Measurements from ENCODE around the gene GABRR1. TPM values are rescaled to one million over a fixed set of nuclear protein-coding genes. Genes with fewer than 3 reads are reported as not detected.

The GABRR1 gene
- total RNA-seq, 3 donors from 2014 or later (not counting 1 experiment from before 2014, with no cell fraction given): 0.07 TPM; not detected in 2

DNA sequence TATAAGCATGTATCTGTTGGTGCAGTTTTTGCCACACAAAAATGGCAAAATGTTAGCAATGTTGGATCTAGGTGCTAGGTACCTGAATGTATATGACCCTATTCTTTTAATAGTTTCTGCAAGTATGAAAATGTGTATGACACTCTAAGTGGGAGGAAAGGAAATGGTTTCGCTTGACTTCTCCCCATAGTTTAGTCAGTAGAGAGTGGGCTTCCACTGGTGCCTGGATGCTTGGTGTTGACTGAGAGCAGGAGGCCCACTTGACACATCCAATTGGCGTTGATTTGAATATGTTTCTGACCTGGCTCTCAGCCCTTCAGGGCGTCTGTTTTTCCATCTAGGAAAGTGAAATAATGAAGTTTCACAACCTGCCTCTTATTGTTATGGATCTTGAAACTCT lies 41.8 kb upstream of the GABRR1 start:
- intact Hi-C loops (cut with micrococcal nuclease): no loop called here
- Histone ChIP-seq H3K27me3 (ENCODE audit: control insufficient read depth, insufficient read depth, low read length) (no peaks in the 10 kb centered on the region), H3K4me1 (ENCODE audit: control insufficient read depth, insufficient read depth, low read length) (no peaks in the 10 kb centered on the region), H3K9me3 (ENCODE audit: control insufficient read depth, insufficient read depth, low read length) (no peaks in the 10 kb centered on the region), H3K4me3 (ENCODE audit: low read length) (no peak overlapping the region), H3K36me3 (ENCODE audit: control insufficient read depth, insufficient read depth, low read length) (no peaks in the 10 kb centered on the region), H3K27ac (ENCODE audit: low read length) (no peak overlapping the region)
- Mint-ChIP-seq H3K4me3 (no peak overlapping the region), H3K27ac (no peak overlapping the region), H3K36me3 (no peaks in the 10 kb centered on the region), H3K4me1 (no peaks in the 10 kb centered on the region), H3K27me3 (ENCODE audit: low read depth in 2 of 2) (no peaks in the 10 kb centered on the region), H3K9me3 (no peaks in the 10 kb centered on the region)
- 81% methylated on average over 2 of the region's 3 CpGs for WGBS (ENCODE audit: insufficient coverage)
- ATAC-seq (no peak), DNase-seq (no peak)
- TF ChIP-seq, protein P1, sequence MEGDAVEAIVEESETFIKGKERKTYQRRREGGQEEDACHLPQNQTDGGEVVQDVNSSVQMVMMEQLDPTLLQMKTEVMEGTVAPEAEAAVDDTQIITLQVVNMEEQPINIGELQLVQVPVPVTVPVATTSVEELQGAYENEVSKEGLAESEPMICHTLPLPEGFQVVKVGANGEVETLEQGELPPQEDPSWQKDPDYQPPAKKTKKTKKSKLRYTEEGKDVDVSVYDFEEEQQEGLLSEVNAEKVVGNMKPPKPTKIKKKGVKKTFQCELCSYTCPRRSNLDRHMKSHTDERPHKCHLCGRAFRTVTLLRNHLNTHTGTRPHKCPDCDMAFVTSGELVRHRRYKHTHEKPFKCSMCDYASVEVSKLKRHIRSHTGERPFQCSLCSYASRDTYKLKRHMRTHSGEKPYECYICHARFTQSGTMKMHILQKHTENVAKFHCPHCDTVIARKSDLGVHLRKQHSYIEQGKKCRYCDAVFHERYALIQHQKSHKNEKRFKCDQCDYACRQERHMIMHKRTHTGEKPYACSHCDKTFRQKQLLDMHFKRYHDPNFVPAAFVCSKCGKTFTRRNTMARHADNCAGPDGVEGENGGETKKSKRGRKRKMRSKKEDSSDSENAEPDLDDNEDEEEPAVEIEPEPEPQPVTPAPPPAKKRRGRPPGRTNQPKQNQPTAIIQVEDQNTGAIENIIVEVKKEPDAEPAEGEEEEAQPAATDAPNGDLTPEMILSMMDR (IDR thresholded peaks at IDR 0.05): no peak

DNA sequence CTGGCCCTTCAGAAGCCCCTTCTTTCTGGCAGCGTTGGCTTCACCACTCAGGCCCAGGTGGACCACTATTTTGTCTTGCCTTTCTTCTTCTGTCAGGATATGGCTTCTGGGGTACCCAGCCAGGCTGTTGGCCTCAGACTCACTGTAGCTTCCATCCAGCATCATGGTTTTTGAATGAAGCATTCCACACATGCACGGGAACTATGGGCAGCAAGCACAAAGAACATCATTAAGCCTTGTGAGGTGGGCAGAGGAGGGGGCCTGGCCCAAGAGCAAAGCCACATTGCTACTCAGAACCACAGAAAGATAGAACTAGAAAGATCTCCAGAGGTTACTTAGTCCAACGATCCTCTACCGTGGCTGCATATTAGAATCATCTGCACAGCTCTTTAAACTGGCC lies 40.6 kb upstream of the GABRR1 start:
- no peaks in the 10 kb centered on the region for H3K36me3 ChIP-seq (ENCODE audit: control insufficient read depth, insufficient read depth, low read length)
- DNase-seq (no peak), ATAC-seq (no peak)
- no peaks in the 10 kb centered on the region for H3K9me3 Mint-ChIP-seq
- H3K4me3 ChIP-seq (ENCODE audit: low read length): no peak overlapping the region
- H3K27me3 ChIP-seq (ENCODE audit: control insufficient read depth, insufficient read depth, low read length): no peaks in the 10 kb centered on the region
- H3K4me1 ChIP-seq (ENCODE audit: control insufficient read depth, insufficient read depth, low read length): no peaks in the 10 kb centered on the region
- no peak overlapping the region for H3K4me3 Mint-ChIP-seq
- H3K27ac ChIP-seq (ENCODE audit: low read length): no peak overlapping the region
- H3K27me3 Mint-ChIP-seq (ENCODE audit: low read depth in 2 of 2): peaks cover 0 to 4% of the 10 kb centered on the region in 2 donors
- TF ChIP-seq, protein P1 (IDR thresholded peaks at IDR 0.05): no peak
- H3K9me3 ChIP-seq (ENCODE audit: control insufficient read depth, insufficient read depth, low read length): no peaks in the 10 kb centered on the region
- no peak overlapping the region for H3K27ac Mint-ChIP-seq
- H3K4me1 Mint-ChIP-seq: no peaks in the 10 kb centered on the region
- no peaks in the 10 kb centered on the region for H3K36me3 Mint-ChIP-seq
- WGBS (ENCODE audit: insufficient coverage): 87% methylated on average over 4 of the region's 4 CpGs
- intact Hi-C loops (cut with micrococcal nuclease): no loop called here

DNA sequence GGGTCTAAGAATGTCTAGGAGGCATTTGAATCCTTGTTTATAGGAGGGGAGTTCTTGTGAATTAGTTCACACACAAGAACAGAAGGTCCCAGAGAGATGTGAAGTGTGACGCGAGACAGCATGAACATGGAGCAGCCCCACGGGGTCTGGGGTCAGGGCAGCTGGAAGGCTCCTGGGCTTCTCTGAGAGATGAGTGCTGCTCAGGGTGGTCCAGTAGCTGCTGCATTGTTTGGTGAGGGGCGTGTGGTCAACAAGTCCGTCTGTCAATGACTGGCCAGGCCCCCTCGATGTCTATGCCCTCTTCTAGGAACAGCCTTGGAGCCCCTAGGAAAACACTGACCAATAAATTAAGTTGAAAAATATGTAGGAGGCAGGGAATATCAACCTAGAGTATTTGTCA lies 40.2 kb upstream of the GABRR1 start:
- Mint-ChIP-seq H3K27ac (no peak overlapping the region), H3K4me1 (no peaks in the 10 kb centered on the region), H3K9me3 (no peaks in the 10 kb centered on the region), H3K27me3 (ENCODE audit: low read depth in 2 of 2) (peaks cover 0 to 4% of the 10 kb centered on the region in 2 donors), H3K4me3 (no peak overlapping the region), H3K36me3 (no peaks in the 10 kb centered on the region)
- no peak for ATAC-seq
- Histone ChIP-seq H3K27ac (ENCODE audit: low read length) (no peak overlapping the region), H3K27me3 (ENCODE audit: control insufficient read depth, insufficient read depth, low read length) (no peaks in the 10 kb centered on the region), H3K9me3 (ENCODE audit: control insufficient read depth, insufficient read depth, low read length) (no peaks in the 10 kb centered on the region), H3K4me1 (ENCODE audit: control insufficient read depth, insufficient read depth, low read length) (no peaks in the 10 kb centered on the region), H3K36me3 (ENCODE audit: control insufficient read depth, insufficient read depth, low read length) (no peaks in the 10 kb centered on the region), H3K4me3 (ENCODE audit: low read length) (no peak overlapping the region)
- 95% methylated on average over 6 of the region's 6 CpGs for WGBS (ENCODE audit: insufficient coverage)
- intact Hi-C loops (cut with micrococcal nuclease): no loop called here
- no peak for DNase-seq
- TF ChIP-seq, protein P1 (IDR thresholded peaks at IDR 0.05): no peak

DNA sequence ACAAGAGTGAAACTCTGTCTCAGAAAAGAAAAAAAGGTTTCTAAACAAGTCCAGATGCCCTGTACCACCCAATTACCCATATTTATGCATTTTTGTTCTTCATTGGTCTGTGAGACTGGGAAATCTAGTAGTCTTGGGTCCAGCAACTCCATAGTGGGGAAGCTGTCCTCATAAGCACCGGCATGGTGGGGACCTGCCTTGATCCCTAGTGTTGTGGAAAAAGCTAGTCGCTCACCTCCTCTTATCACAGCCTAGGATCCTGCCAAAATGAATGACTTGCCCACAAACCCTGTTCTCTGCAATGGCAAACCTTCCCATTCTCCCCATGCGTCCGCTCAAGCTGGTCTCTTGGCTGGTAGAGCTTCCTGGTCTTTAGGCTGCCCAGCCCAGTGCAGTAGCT lies 38.3 kb upstream of the GABRR1 start:
- Histone ChIP-seq H3K36me3 (ENCODE audit: control insufficient read depth, insufficient read depth, low read length) (no peaks in the 10 kb centered on the region), H3K4me3 (ENCODE audit: low read length) (no peak overlapping the region), H3K9me3 (ENCODE audit: control insufficient read depth, insufficient read depth, low read length) (no peaks in the 10 kb centered on the region), H3K4me1 (ENCODE audit: control insufficient read depth, insufficient read depth, low read length) (no peaks in the 10 kb centered on the region), H3K27me3 (ENCODE audit: control insufficient read depth, insufficient read depth, low read length) (no peaks in the 10 kb centered on the region), H3K27ac (ENCODE audit: low read length) (no peak overlapping the region)
- TF ChIP-seq, protein P1 (IDR thresholded peaks at IDR 0.05): no peak
- Mint-ChIP-seq H3K4me3 (no peak overlapping the region), H3K4me1 (no peaks in the 10 kb centered on the region), H3K9me3 (no peaks in the 10 kb centered on the region), H3K27ac (no peak overlapping the region), H3K36me3 (no peaks in the 10 kb centered on the region), H3K27me3 (ENCODE audit: low read depth in 2 of 2) (peaks cover 0 to 10% of the 10 kb centered on the region in 2 donors)
- intact Hi-C loops (cut with micrococcal nuclease): no loop called here
- no peak for DNase-seq
- no peak for ATAC-seq
- WGBS (ENCODE audit: insufficient coverage): 91% methylated on average over 4 of the region's 4 CpGs
